Panc1 (cell line): ENCODE data around the gene TRAPPC6A. TPM values are rescaled to one million over a fixed set of nuclear protein-coding genes. Genes with fewer than 3 reads are reported as not detected.

ENCODE experiments used
- ATAC-seq: fragments of 200-7000 bp; cut with Tn5 transposase; 2 replicates; pipeline ENCODE4 v1.9.1; 2020; ENCODE audit warnings: mild to moderate bottlenecking, moderate library complexity
- BruUV-seq: library from RNA; stranded (reverse); fragments of 400-500 nt; replicated peaks from 2 replicates; lab custom pipeline; 2021; lab: Mats Ljungman, UMichigan
- CTCF ChIA-PET: fragments of 300-600 bp; sonication (Branson Sonifier 250); formaldehyde crosslinking; loops from one replicate; lab custom pipeline; 2022; ENCODE audit warnings: antibody characterized with exemption; lab: Charles Lee
- POLR2A ChIA-PET: fragments of 300-600 bp; sonication (Branson Sonifier 250); formaldehyde crosslinking; loops from one replicate; lab custom pipeline; 2022; ENCODE audit warnings: antibody characterized with exemption; lab: Charles Lee
- DNase-seq: peaks from one replicate; pipeline ENCODE4 v3.0.0-alpha.2; 2010; ENCODE audit warnings: low read depth, low spot score
- H3K27ac ChIP-seq: 2 replicates; pipeline ENCODE4 v1.5.1; 2011; ENCODE audit warnings: mild to moderate bottlenecking, low read length, inconsistent platforms
- H3K27me3 ChIP-seq: fragments of 200-500 bp; sonication (Bioruptor generic); 2 replicates; pipeline ENCODE4 v1.6.0; 2014; ENCODE audit warnings: low read length, inconsistent platforms; ENCODE audit not compliant: control insufficient read depth, insufficient read depth
- H3K36me3 ChIP-seq: fragments of 200-500 bp; sonication (Bioruptor generic); 2 replicates; pipeline ENCODE4 v1.5.1; 2014; ENCODE audit warnings: inconsistent platforms, mild to moderate bottlenecking, low read length, moderate library complexity; ENCODE audit not compliant: control insufficient read depth, insufficient read depth
- H3K4me1 ChIP-seq: 2 replicates; pipeline ENCODE4 v1.5.1; 2011; ENCODE audit warnings: inconsistent platforms, mild to moderate bottlenecking, low read length, moderate library complexity; ENCODE audit not compliant: control insufficient read depth, insufficient read depth
- H3K4me3 ChIP-seq, 2 experiments: 2 replicates each; pipeline ENCODE4 v1.5.1; 2011 to 2012; ENCODE audit warnings: low read depth in 2 of 2, low read length in 2 of 2, mild to moderate bottlenecking in 2 of 2, inconsistent platforms in 1 of 2, moderate library complexity in 1 of 2
- H3K9me3 ChIP-seq: fragments of 200-500 bp; sonication (Bioruptor generic); 2 replicates; pipeline ENCODE4 v1.5.1; 2014; ENCODE audit warnings: low read depth, mild to moderate bottlenecking, inconsistent platforms, low read length, moderate library complexity; ENCODE audit not compliant: control insufficient read depth, insufficient read depth
- POLR2AphosphoS5 ChIP-seq: IDR thresholded peaks from 2 replicates; pipeline ENCODE4 v1.6.1; 2012; ENCODE audit warnings: mild to moderate bottlenecking, low read depth, low read length, moderate library complexity
- SIN3A ChIP-seq: IDR thresholded peaks from 2 replicates; pipeline ENCODE4 v1.6.1; 2012; ENCODE audit warnings: low read depth, mild to moderate bottlenecking, low read length, moderate library complexity, borderline replicate concordance; ENCODE audit not compliant: insufficient read depth
- TCF7L2 ChIP-seq: IDR thresholded peaks from 2 replicates; pipeline ENCODE4 v1.6.1; 2011; ENCODE audit warnings: mild to moderate bottlenecking, low read depth, low read length, inconsistent platforms
- in situ Hi-C: cut with HindIII; loops from 2 replicates; pipeline ENCODE4 v1.10.0; 2016; ENCODE audit warnings: low sequenced_read_pairs, low pct_unique_long_range_greater_than_20kb
- intact Hi-C: fragments of 100-400 bp; cut with micrococcal nuclease; formaldehyde crosslinking; loops from one replicate; pipeline ENCODE4 v1.10.0; 2022; ENCODE audit not compliant: unreplicated experiment
- total RNA-seq: library from RNA; stranded (reverse); gene quantifications from one replicate; pipeline ENCODE4 v1.2.1, GENCODE V29; 2021; ENCODE audit not compliant: unreplicated experiment
- TF ChIP-seq, protein P1 (sequence below), 2 experiments: IDR thresholded peaks; 2 replicates each; pipeline ENCODE4 v1.6.1; 2011 to 2012; ENCODE audit warnings: low read depth in 2 of 2, control low read depth in 1 of 2, low read length in 1 of 2, mild to moderate bottlenecking in 1 of 2, moderate library complexity in 1 of 2; ENCODE audit not compliant: insufficient read depth in 1 of 2
- TF ChIP-seq, protein P2 (sequence below): fragments of 450-650 bp; IDR thresholded peaks from 2 replicates; pipeline ENCODE4 v1.5.1; 2017; ENCODE audit warnings: mild to moderate bottlenecking

TRAPPC6A gene
- total RNA-seq, 1 experiment from 2014 or later: 24.7 TPM

DNA sequence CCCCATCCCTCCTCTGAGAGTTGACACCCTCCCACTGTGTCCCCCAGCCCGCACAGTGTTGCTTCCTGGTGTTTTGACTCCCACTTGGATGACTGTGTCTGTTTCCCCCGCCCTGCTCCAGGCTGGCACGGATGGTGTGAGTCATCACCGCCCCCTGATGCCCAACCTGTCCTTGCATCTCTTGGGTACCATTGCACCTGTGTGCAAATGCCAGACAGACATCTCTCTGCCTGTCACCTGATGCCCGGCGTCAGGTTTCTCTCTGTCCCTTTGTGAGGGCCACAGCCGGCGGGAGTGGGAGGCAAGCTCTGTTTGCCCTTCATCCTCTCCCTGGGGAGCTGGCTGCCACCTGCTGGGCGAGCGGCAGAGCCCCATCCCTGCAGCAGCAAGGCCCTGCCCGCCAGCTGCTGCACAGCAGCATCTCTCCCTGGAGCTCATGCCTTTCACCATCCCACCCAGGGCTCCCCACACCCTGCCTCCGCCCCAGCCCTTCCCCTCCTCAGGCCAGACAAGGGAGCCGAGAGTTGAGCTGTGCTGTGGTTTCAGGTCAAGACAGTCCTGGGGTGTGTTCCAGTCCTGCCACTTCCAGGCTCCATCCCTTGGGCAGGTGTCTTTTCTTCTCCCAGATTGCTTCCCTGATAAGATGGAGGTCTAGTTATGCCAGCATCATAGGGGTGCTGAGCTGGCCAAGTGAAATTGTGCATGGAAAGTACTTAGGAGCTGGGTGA is 47.0 kb downstream of the TRAPPC6A start:
- Histone ChIP-seq H3K9me3 (no peaks in the 10 kb centered on the region), H3K36me3 (no peaks in the 10 kb centered on the region), H3K4me3 (no peak overlapping the region), H3K27ac (no peak overlapping the region), H3K4me1 (no peaks in the 10 kb centered on the region), H3K27me3 (no peaks in the 10 kb centered on the region)
- in situ Hi-C loops (no loop called here), intact Hi-C loops (no loop called here)
- POLR2A ChIA-PET: interaction anchor here (0.7 kb wide), 1 partner anchor 42 kb away, joined by 3 read pairs; no protein-coding TSS in a partner anchor
- DNase-seq: no peak
- peak; percentile 83 for ATAC-seq
- CTCF ChIA-PET: no interaction called here
- TF ChIP-seq, protein P1, sequence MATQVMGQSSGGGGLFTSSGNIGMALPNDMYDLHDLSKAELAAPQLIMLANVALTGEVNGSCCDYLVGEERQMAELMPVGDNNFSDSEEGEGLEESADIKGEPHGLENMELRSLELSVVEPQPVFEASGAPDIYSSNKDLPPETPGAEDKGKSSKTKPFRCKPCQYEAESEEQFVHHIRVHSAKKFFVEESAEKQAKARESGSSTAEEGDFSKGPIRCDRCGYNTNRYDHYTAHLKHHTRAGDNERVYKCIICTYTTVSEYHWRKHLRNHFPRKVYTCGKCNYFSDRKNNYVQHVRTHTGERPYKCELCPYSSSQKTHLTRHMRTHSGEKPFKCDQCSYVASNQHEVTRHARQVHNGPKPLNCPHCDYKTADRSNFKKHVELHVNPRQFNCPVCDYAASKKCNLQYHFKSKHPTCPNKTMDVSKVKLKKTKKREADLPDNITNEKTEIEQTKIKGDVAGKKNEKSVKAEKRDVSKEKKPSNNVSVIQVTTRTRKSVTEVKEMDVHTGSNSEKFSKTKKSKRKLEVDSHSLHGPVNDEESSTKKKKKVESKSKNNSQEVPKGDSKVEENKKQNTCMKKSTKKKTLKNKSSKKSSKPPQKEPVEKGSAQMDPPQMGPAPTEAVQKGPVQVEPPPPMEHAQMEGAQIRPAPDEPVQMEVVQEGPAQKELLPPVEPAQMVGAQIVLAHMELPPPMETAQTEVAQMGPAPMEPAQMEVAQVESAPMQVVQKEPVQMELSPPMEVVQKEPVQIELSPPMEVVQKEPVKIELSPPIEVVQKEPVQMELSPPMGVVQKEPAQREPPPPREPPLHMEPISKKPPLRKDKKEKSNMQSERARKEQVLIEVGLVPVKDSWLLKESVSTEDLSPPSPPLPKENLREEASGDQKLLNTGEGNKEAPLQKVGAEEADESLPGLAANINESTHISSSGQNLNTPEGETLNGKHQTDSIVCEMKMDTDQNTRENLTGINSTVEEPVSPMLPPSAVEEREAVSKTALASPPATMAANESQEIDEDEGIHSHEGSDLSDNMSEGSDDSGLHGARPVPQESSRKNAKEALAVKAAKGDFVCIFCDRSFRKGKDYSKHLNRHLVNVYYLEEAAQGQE (IDR thresholded peaks at IDR 0.05; ENCODE audit: insufficient read depth in 1 of 2, low read depth in 2 of 2, low read length in 1 of 2): no peak
- TF ChIP-seq TCF7L2 (no peak), SIN3A (no peak), POLR2AphosphoS5 (no peak)
- TF ChIP-seq, protein P2, sequence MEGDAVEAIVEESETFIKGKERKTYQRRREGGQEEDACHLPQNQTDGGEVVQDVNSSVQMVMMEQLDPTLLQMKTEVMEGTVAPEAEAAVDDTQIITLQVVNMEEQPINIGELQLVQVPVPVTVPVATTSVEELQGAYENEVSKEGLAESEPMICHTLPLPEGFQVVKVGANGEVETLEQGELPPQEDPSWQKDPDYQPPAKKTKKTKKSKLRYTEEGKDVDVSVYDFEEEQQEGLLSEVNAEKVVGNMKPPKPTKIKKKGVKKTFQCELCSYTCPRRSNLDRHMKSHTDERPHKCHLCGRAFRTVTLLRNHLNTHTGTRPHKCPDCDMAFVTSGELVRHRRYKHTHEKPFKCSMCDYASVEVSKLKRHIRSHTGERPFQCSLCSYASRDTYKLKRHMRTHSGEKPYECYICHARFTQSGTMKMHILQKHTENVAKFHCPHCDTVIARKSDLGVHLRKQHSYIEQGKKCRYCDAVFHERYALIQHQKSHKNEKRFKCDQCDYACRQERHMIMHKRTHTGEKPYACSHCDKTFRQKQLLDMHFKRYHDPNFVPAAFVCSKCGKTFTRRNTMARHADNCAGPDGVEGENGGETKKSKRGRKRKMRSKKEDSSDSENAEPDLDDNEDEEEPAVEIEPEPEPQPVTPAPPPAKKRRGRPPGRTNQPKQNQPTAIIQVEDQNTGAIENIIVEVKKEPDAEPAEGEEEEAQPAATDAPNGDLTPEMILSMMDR: no peak; the same call in 1 of the 2 replicates
- BruUV-seq: no TSS peak

GRCh38 chr19:45130236-45130635 is 47.8 kb downstream of the TRAPPC6A start:
- no peaks in the 10 kb centered on the region for H3K27me3 ChIP-seq
- no peak overlapping the region for H3K4me3 ChIP-seq
- CTCF ChIA-PET: no interaction called here
- no peaks in the 10 kb centered on the region for H3K4me1 ChIP-seq
- POLR2A ChIA-PET: no interaction called here
- DNase-seq: no peak
- TF ChIP-seq POLR2AphosphoS5 (no peak), SIN3A (no peak), TCF7L2 (no peak)
- TF ChIP-seq, protein P1 (IDR thresholded peaks at IDR 0.05; ENCODE audit: insufficient read depth in 1 of 2, low read depth in 2 of 2, low read length in 1 of 2): no peak
- TF ChIP-seq, protein P2: no peak
- no peaks in the 10 kb centered on the region for H3K36me3 ChIP-seq
- H3K27ac ChIP-seq: no peak overlapping the region
- BruUV-seq: no TSS peak
- intact Hi-C loops (no loop called here), in situ Hi-C loops (no loop called here)
- no peaks in the 10 kb centered on the region for H3K9me3 ChIP-seq
- ATAC-seq: no peak
